IMR-90 (cell line): ENCODE measurements around the gene LANCL3. TPM values are rescaled to one million over a fixed set of nuclear protein-coding genes. Genes with fewer than 3 reads are reported as not detected.

ENCODE experiments used
- ATAC-seq: fragments of 200-7000 bp; cut with Tn5 transposase; 2 replicates; pipeline ENCODE4 v1.9.1; 2020; ENCODE audit warnings: low read depth, mild to moderate bottlenecking, moderate library complexity
- BruUV-seq: library from RNA; stranded (reverse); fragments of 400-500 nt; replicated peaks from 2 replicates; lab custom pipeline; 2021; lab: Mats Ljungman, UMichigan
- CTCF ChIA-PET: fragments of 300-600 bp; formaldehyde crosslinking; extraction: SDS; loops from one replicate; lab custom pipeline; 2021; ENCODE audit warnings: antibody characterized with exemption; lab: Yijun Ruan, JAX
- POLR2A ChIA-PET: fragments of 300-600 bp; sonication (Branson Sonifier 250); formaldehyde crosslinking; loops from one replicate; lab custom pipeline; 2022; ENCODE audit warnings: antibody characterized with exemption; ENCODE audit not compliant: unreplicated experiment; lab: Charles Lee
- DNase-seq: peaks from one replicate; pipeline ENCODE4 v3.0.0; 2013
- H2AFZ ChIP-seq: replicated peaks from 2 replicates; pipeline ENCODE3; 2013; ENCODE audit warnings: low read length, mild to moderate bottlenecking; ENCODE audit not compliant: poor library complexity
- H2AK5ac ChIP-seq: 2 replicates; pipeline ENCODE4 v1.6.1; 2013; ENCODE audit warnings: low read depth, low read length, inconsistent platforms
- H2AK9ac ChIP-seq: replicated peaks from 2 replicates; pipeline ENCODE3; 2013; ENCODE audit warnings: mild to moderate bottlenecking, low read depth, low read length, moderate library complexity; ENCODE audit not compliant: poor library complexity
- H2BK120ac ChIP-seq: 2 replicates; pipeline ENCODE4 v1.6.1; 2013; ENCODE audit warnings: low read depth, low read length, inconsistent platforms
- H2BK15ac ChIP-seq: 3 replicates; pipeline ENCODE4 v1.6.1; 2013; ENCODE audit warnings: low read depth, low read length, inconsistent platforms
- H2BK20ac ChIP-seq: 2 replicates; pipeline ENCODE4 v1.6.1; 2013; ENCODE audit warnings: low read depth, mild to moderate bottlenecking, inconsistent platforms, low read length, moderate library complexity
- H2BK5ac ChIP-seq: 2 replicates; pipeline ENCODE4 v1.6.1; 2013; ENCODE audit warnings: mild to moderate bottlenecking, low read depth, low read length, inconsistent platforms; ENCODE audit not compliant: poor library complexity, severe bottlenecking
- H3K14ac ChIP-seq: replicated peaks from 2 replicates; pipeline ENCODE4 v1.6.1; 2013; ENCODE audit warnings: low read depth, low read length, inconsistent platforms
- H3K18ac ChIP-seq: 2 replicates; pipeline ENCODE4 v1.6.1; 2013; ENCODE audit warnings: low read depth, low read length, control low read depth
- H3K23ac ChIP-seq: 2 replicates; pipeline ENCODE4 v1.6.1; 2013; ENCODE audit warnings: low read depth, low read length, inconsistent platforms
- H3K27ac ChIP-seq: 2 replicates; pipeline ENCODE4 v1.5.1; 2013; ENCODE audit warnings: mild to moderate bottlenecking, control low read depth, low read length; ENCODE audit not compliant: insufficient read depth
- H3K27me3 ChIP-seq: 2 replicates; pipeline ENCODE4 v1.6.1; 2013; ENCODE audit warnings: low read length; ENCODE audit not compliant: control insufficient read depth, insufficient read depth
- H3K36me3 ChIP-seq: 2 replicates; pipeline ENCODE4 v1.6.1; 2013; ENCODE audit warnings: low read length, mixed read lengths; ENCODE audit not compliant: control insufficient read depth, insufficient read depth
- H3K4ac ChIP-seq: 2 replicates; pipeline ENCODE4 v1.6.1; 2013; ENCODE audit warnings: low read depth, low read length, inconsistent platforms
- H3K4me1 ChIP-seq: 2 replicates; pipeline ENCODE4 v1.6.1; 2013; ENCODE audit warnings: low read length, mixed read lengths; ENCODE audit not compliant: control insufficient read depth, insufficient read depth
- H3K4me2 ChIP-seq: 2 replicates; pipeline ENCODE4 v1.6.1; 2013; ENCODE audit warnings: low read depth, mild to moderate bottlenecking, control low read depth, low read length, moderate library complexity
- H3K4me3 ChIP-seq: 2 replicates; pipeline ENCODE4 v1.5.1; 2013; ENCODE audit warnings: low read depth, mild to moderate bottlenecking, control low read depth, low read length, moderate library complexity; ENCODE audit not compliant: insufficient read depth
- H3K56ac ChIP-seq: 2 replicates; pipeline ENCODE4 v1.6.1; 2013; ENCODE audit warnings: low read length, inconsistent platforms; ENCODE audit not compliant: insufficient read depth; ENCODE audit errors: extremely low read depth
- H3K79me1 ChIP-seq, 2 experiments: 2 replicates each; pipeline ENCODE4 v1.6.1; 2013; ENCODE audit warnings: low read length in 2 of 2, inconsistent platforms in 1 of 2, low read depth in 1 of 2
- H3K9ac ChIP-seq: 2 replicates; pipeline ENCODE4 v1.6.1; 2013; ENCODE audit warnings: low read depth, low read length, control low read depth
- H3K9me1 ChIP-seq: 2 replicates; pipeline ENCODE4 v1.6.1; 2013; ENCODE audit warnings: low read length, inconsistent platforms; ENCODE audit not compliant: insufficient read depth
- H3K9me3 ChIP-seq: 2 replicates; pipeline ENCODE4 v1.6.1; 2013; ENCODE audit warnings: low read length; ENCODE audit not compliant: control insufficient read depth, insufficient read depth
- H4K20me1 ChIP-seq: 2 replicates; pipeline ENCODE4 v1.6.1; 2013; ENCODE audit warnings: low read length, inconsistent platforms; ENCODE audit not compliant: insufficient read depth
- H4K5ac ChIP-seq: 2 replicates; pipeline ENCODE4 v1.6.1; 2013; ENCODE audit warnings: mild to moderate bottlenecking, low read depth, low read length, control low read depth
- H4K8ac ChIP-seq, 2 experiments: 2 replicates each; pipeline ENCODE4 v1.6.1; 2013; ENCODE audit warnings: low read depth in 2 of 2, low read length in 2 of 2, control low read depth in 1 of 2, inconsistent platforms in 1 of 2
- H4K91ac ChIP-seq: 2 replicates; pipeline ENCODE4 v1.6.1; 2013; ENCODE audit warnings: low read depth, low read length, inconsistent platforms; ENCODE audit not compliant: insufficient read depth
- BHLHE40 ChIP-seq: fragments of 150-350 bp; IDR thresholded peaks from 2 replicates; pipeline ENCODE4 v1.6.1; 2016; ENCODE audit warnings: mild to moderate bottlenecking, low read depth, low read length
- CEBPB ChIP-seq: IDR thresholded peaks from 2 replicates; pipeline ENCODE4 v1.6.1; 2012; ENCODE audit warnings: low read depth, low read length, improper control_type of control experiment
- CHD1 ChIP-seq: IDR thresholded peaks from 2 replicates; pipeline ENCODE4 v1.6.1; 2012; ENCODE audit warnings: low read depth, low read length, improper control_type of control experiment
- CTCF ChIP-seq: conservative IDR thresholded peaks from 2 replicates; pipeline ENCODE4 v1.5.1; 2012; ENCODE audit warnings: mild to moderate bottlenecking, low read depth, low read length, improper control_type of control experiment
- ELK1 ChIP-seq: fragments of 150-350 bp; IDR thresholded peaks from 2 replicates; pipeline ENCODE4 v1.6.1; 2016; ENCODE audit warnings: low read depth, mild to moderate bottlenecking, low read length, moderate library complexity, borderline replicate concordance
- FOS ChIP-seq: fragments of 150-350 bp; IDR thresholded peaks from 2 replicates; pipeline ENCODE4 v1.6.1; 2016; ENCODE audit warnings: low read depth, low read length
- MAFK ChIP-seq: IDR thresholded peaks from 2 replicates; pipeline ENCODE4 v1.6.1; 2012; ENCODE audit warnings: low read depth, low read length, improper control_type of control experiment
- MAZ ChIP-seq: IDR thresholded peaks from 2 replicates; pipeline ENCODE4 v1.6.1; 2012; ENCODE audit warnings: low read depth, mild to moderate bottlenecking, low read length, improper control_type of control experiment, moderate library complexity, borderline replicate concordance
- MXI1 ChIP-seq: IDR thresholded peaks from 2 replicates; pipeline ENCODE4 v1.6.1; 2012; ENCODE audit warnings: low read depth, mild to moderate bottlenecking, low read length, moderate library complexity, borderline replicate concordance
- NFE2L2 ChIP-seq: fragments of 150-350 bp; IDR thresholded peaks from 2 replicates; pipeline ENCODE4 v1.6.1; 2016; ENCODE audit warnings: low read depth, mild to moderate bottlenecking, low read length
- POLR2A ChIP-seq: IDR thresholded peaks from 2 replicates; pipeline ENCODE4 v1.6.1; 2012; ENCODE audit warnings: mild to moderate bottlenecking, low read depth, low read length
- RAD21 ChIP-seq: IDR thresholded peaks from 2 replicates; pipeline ENCODE4 v1.6.1; 2012; ENCODE audit warnings: low read length, improper control_type of control experiment
- RCOR1 ChIP-seq: IDR thresholded peaks from 2 replicates; pipeline ENCODE4 v1.6.1; 2012; ENCODE audit warnings: mild to moderate bottlenecking, low read length, improper control_type of control experiment; ENCODE audit not compliant: insufficient replicate concordance
- RFX5 ChIP-seq: IDR thresholded peaks from 2 replicates; pipeline ENCODE4 v1.8.0; 2012; ENCODE audit warnings: low read depth, mild to moderate bottlenecking, low read length, moderate library complexity
- SMC3 ChIP-seq: fragments of 150-350 bp; IDR thresholded peaks from 2 replicates; pipeline ENCODE4 v1.6.1; 2016; ENCODE audit warnings: low read depth, mild to moderate bottlenecking, antibody characterized with exemption, low read length, moderate library complexity
- USF2 ChIP-seq: fragments of 150-350 bp; IDR thresholded peaks from 2 replicates; pipeline ENCODE4 v1.6.1; 2017; ENCODE audit warnings: mild to moderate bottlenecking, antibody characterized with exemption, low read length, low read depth
- WGBS, 2 experiments: methylation state at CpG; one replicate each; pipeline versions ENCODE4 v1.1.5 to v1.1.7; 2013; ENCODE audit warnings: missing lambda C conversion rate in 2 of 2; ENCODE audit not compliant: insufficient read length in 1 of 2; ENCODE audit errors: extremely low coverage in 2 of 2; 5-methylcytosine and 5-hydroxymethylcytosine counted together
- dilution Hi-C: fragments of 300-500 bp; cut with HindIII; formaldehyde crosslinking; loops from one replicate; pipeline ENCODE4 v1.14.3; 2018; ENCODE audit warnings: low sequenced_read_pairs; ENCODE audit not compliant: unreplicated experiment
- in situ Hi-C: fragments of 300-500 bp; cut with MboI; formaldehyde crosslinking; loops from 3 replicates; pipeline ENCODE4 v1.14.3; 2019; ENCODE audit warnings: low sequenced_read_pairs, inconsistent platforms, mixed read lengths
- intact Hi-C: fragments of 100-400 bp; cut with micrococcal nuclease; formaldehyde crosslinking; loops from 2 replicates; pipeline ENCODE4 v1.10.0; 2022
- polyA plus RNA-seq, 3 experiments: library from polyadenylated mRNA; depleted of rRNA; stranded (reverse); fragments of >200 nt; gene quantifications; 2 replicates each; pipeline ENCODE4 v1.2.3, GENCODE V29; 2012; ENCODE audit warnings: low replicate concordance in 1 of 3
- total RNA-seq: library from RNA; depleted of rRNA; stranded (reverse); fragments of >200 nt; gene quantifications from 2 replicates; pipeline ENCODE4 v1.2.3, GENCODE V29; 2012

LANCL3 gene
- total and polyA plus RNA-seq, 2 of the 4 experiments (the other 2 are of a cell fraction), result not detected

- no peak overlapping the region for H2AK9ac ChIP-seq
- POLR2A ChIA-PET, result no interaction called here
- no CpG with 5 or more reads among the region's 4 CpGs for WGBS, 2 experiments
Observed at GRCh38 chrX:37658343-37659030, 87.0 kb downstream of the LANCL3 start.

More at GRCh38 chrX:37658343-37659030, 87.0 kb downstream of the LANCL3 start:
- H2BK5ac ChIP-seq, result no peak overlapping the region
- no peak overlapping the region for H2BK15ac ChIP-seq
- H4K8ac ChIP-seq, result no peak overlapping the region
- H3K9me1 ChIP-seq, result no peaks in the 10 kb centered on the region
- no peak overlapping the region for H3K4me2 ChIP-seq
- no peaks in the 10 kb centered on the region for H3K36me3 ChIP-seq
- H2AFZ ChIP-seq, result no peak overlapping the region
- no peak for TF ChIP-seq MAFK
- no peak for TF ChIP-seq CHD1
- TF ChIP-seq MAZ, result no peak
- no peak for TF ChIP-seq POLR2A
- TF ChIP-seq RAD21, result no peak
- TF ChIP-seq MXI1, result no peak
- TF ChIP-seq USF2, result no peak
- no peak for TF ChIP-seq CEBPB
- no peak for TF ChIP-seq RFX5
- TF ChIP-seq ELK1, result no peak
- TF ChIP-seq NFE2L2, result no peak
- TF ChIP-seq RCOR1, result no peak
- TF ChIP-seq FOS, result no peak
- no peak for TF ChIP-seq BHLHE40
- TF ChIP-seq CTCF, result no peak
- TF ChIP-seq SMC3, result no peak
- H2BK120ac ChIP-seq, result no peak overlapping the region
- DNase-seq (no peak), ATAC-seq (no peak)
- H4K91ac ChIP-seq, result no peak overlapping the region
- H3K4me1 ChIP-seq, result no peaks in the 10 kb centered on the region
- no peak overlapping the region for H3K9ac ChIP-seq
- no peak overlapping the region for H4K5ac ChIP-seq
- in situ Hi-C loops (no loop called here), dilution Hi-C loops (no loop called here), intact Hi-C loops (loop anchor here (10.0 kb wide), 1 partner anchor 326 kb away; no protein-coding TSS in a partner anchor)
- no peaks in the 10 kb centered on the region for H3K9me3 ChIP-seq
- no peak overlapping the region for H3K14ac ChIP-seq
- no peak overlapping the region for H2AK5ac ChIP-seq
- H3K23ac ChIP-seq, result no peak overlapping the region
- no peaks in the 10 kb centered on the region for H3K79me1 ChIP-seq
- no peak overlapping the region for H3K56ac ChIP-seq
- H3K27me3 ChIP-seq, result peaks cover 4% of the 10 kb centered on the region
- no peak overlapping the region for H3K18ac ChIP-seq
- BruUV-seq, result no TSS peak
- no peak overlapping the region for H2BK20ac ChIP-seq
- H3K27ac ChIP-seq, result no peak overlapping the region
- H4K20me1 ChIP-seq, result no peaks in the 10 kb centered on the region
- H3K4me3 ChIP-seq, result no peak overlapping the region
- CTCF ChIA-PET, result no interaction called here
- H3K4ac ChIP-seq, result no peak overlapping the region
